GM18517 (cell line): ENCODE results near the gene SLC43A3.

Experiments
- ATAC-seq: cut with Tn5 transposase; IDR thresholded peaks from one replicate; pipeline ENCODE4 v1.9.1; 2021; ENCODE audit warnings: mild to moderate bottlenecking, moderate library complexity; ENCODE audit not compliant: unreplicated experiment

SLC43A3 gene

DNA sequence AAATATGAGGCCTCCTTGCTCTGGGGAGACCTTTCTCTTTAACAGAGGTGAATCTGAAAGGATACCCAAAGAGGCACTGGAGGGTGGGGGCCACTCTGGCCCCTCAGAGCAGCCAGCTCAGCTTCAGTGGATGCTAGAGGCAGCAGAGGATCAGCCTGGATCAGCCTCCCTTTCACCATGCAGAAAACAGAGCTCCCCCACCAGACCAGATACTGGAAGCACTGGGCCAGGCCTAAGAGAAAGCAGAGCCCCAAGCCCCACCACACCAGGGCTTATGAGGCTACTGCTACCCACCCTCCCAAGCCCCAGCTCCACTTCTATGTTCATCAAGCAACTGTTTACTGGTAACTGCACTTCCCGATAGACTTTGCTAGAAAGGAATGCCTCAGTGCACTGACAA, 4.0 kb upstream of the SLC43A3 start:
- no peak for ATAC-seq

DNA sequence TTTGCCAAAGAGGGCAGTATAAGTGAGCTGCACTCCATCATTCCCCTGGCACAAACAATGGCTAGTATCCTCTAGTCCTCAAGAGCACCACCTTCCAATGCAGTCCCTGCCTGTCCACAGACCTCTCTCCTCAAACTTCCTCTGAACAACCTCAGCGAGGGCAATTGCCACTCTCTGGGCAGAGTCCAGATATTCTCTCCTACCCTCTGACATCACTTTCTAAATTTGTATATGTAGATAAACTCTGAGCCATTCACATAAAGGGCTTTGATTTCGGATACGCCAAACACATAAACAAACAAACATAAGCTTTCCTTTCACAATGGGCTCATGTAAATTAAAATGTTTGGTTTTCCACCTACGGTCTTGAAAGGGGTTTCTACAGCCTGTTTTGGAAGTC, 3.0 kb upstream of the SLC43A3 start:
- no peak for ATAC-seq

DNA sequence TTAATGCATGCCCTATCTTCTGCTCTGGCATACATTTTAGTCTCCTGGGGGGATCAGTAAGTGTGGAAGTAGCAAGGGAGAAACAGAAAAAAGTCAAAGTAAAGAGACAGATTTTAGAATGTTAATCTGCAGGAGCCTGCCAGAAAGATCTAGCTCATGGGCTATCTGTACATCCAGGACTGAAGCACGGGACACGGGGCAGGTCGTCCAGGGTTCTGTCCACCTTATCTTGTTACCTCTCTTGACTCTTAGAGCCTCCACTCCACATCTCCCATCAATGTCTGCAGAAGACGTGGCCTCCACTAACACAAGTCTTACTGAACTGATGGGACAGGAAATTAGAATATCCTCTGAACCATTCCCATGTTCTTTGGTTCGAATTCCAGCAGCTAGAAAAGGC, 1.7 kb upstream of the SLC43A3 start:
- ATAC-seq = no peak

GRCh38 chr11:57427727-57428082, 784 bp upstream of the SLC43A3 start:
- ATAC-seq = no peak

- peak; percentile 2 for ATAC-seq
Observed at GRCh38 chr11:57426439-57426928, 437 bp downstream of the SLC43A3 start.

- ATAC-seq = no peak
Observed at GRCh38 chr11:57425565-57426438, 1.1 kb downstream of the SLC43A3 start.

DNA sequence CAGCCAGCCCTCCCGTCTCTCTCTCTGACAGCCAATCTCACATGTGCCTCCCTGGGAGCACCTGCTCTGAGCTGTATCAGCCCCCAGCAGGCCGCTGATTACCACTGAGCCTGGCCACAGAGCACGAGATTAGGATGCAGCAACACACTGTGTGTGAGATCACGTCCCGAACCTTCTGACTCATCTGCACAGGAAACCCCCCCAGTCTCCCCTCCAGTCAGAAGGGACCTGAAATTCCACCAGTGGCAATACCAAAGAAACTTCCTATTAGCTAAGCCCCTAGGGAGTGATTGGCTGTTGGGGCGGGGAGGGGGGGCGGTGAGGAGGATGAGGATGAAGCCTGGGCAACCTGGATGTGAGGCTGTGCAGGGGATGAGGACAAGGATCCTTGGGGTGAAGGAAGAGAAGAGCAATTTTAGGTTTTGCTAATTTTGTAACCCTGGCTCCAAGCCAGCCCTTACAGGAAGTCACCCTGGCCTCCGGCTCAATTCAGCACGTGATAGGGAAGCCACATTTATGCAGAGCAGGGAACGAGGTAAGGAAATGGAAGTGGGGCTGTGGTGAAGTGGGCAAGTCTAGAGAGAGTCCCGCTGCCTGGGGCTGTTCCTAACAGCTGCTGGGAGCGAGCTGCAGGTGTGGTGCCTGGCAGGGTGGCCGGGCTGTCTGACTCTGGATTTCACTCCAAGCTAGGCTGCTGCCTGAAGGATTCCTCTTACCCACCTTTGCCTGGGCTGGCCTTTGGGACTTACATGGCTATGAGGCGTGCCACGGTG, 1.9 kb downstream of the SLC43A3 start:
- peak; percentile 94 for ATAC-seq

DNA sequence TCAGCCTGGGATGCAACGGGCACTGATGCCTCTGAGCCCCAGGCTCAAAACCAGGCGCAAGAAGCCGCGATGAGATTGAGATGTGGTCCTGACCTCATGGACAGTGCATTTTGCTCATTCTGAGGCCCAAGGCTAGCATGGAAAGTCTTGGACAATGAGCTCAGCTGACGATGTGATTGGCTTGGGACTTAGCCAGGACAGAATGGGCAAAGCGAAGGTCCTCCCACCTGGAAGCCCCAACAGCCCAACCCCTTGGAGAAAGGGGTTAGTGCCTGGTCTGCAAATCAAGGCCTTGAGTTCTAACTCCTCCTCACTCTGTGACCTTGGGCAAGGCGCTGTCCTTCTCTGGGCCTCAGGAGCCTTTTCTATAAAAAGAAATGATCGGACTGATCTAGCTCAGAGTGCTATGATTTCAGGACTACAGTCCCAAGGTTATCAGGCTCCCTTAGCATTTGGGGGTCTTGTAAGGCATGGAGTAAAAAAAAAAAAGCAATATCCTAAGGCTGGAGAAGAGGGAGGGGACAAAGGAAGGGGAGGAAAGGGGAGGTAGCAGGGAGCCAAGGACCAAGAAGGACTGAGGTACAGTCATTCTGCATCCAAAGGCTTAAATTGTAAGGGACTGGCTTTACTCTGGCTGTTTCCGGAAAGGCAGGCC, 2.7 kb downstream of the SLC43A3 start:
- no peak for ATAC-seq

GRCh38 chr11:57422669-57423068, 4.3 kb downstream of the SLC43A3 start:
- ATAC-seq = no peak

DNA sequence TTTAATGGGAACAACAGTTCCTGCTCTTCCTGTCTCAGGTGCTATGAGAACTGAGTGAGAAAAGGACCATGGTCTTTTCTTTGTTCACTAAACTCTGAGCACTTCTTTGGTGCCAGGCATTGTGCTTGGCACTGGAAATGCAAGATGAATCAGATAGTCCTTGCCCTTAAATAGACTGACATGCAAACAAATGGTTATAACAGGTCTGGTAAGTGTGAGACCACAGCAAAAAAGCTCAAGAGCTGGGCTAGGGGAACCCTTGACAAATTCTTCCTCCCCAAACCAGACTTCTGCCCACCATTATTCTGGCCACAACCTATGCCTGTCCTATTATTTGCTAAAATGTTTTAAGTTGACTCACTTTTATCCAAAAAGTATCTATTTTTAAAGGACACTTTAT, 5.1 kb downstream of the SLC43A3 start:
- ATAC-seq = no peak

DNA sequence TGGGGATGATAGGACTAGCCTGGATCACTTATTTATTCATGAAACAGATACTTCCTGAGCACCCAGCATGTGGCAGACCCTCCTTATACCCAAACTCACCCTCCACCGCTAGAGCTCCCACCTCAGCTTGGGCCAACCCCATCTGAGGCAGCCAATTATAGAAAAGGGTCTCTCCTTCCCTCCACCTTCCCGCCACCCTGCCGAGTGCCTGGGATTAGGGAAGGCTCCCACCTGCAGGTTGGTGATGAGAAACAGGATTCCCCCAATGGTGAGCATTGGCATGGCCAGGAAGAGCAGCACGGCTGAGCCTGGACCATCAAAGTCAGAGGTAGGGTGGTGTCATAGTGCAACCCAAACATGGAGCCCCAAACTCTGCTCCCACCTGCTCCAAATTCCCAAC, 5.9 kb downstream of the SLC43A3 start:
- no peak for ATAC-seq

GRCh38 chr11:57419146-57419545, 7.8 kb downstream of the SLC43A3 start:
- no peak for ATAC-seq

GRCh38 chr11:57418131-57418530, 8.8 kb downstream of the SLC43A3 start:
- no peak for ATAC-seq

DNA sequence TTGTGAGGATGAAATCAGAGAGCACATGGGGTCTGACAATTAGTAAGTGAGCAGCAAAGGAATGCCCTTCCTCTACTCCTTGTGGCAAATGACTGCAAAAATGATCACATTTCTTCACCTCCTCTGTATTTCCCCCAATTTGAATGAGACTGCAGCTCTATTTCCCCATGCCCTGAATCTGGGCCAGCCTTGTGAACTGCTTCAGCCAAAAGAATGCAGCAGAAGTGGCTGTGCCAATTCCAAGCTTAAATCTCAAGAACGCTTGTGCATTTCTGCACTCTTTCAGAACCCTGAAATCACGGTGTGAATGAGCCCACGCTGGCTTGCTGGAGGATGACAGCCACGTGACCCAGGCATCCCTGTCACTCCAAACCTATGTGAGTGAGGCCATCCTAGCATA, 9.9 kb downstream of the SLC43A3 start:
- ATAC-seq = no peak

DNA sequence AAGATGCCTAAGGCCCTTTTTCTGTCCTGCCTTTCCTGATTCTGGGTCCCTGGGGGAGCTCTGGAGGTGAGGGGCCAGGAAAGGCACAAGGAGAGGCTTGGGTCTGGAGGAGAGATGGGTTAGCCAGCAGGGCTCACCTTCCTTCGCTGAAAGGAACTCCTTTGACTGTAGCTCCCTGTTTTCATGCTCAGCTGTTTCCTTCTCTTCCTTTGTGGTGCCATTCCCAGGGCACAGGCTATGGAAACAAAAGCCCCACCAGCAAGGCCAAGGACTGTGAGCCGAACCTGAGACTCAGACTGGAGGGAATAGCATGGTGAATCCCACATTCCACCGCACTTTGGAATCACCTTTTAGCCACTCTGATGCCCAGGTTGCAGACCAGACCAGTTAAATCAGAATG, 10.5 kb downstream of the SLC43A3 start:
- ATAC-seq = no peak

DNA sequence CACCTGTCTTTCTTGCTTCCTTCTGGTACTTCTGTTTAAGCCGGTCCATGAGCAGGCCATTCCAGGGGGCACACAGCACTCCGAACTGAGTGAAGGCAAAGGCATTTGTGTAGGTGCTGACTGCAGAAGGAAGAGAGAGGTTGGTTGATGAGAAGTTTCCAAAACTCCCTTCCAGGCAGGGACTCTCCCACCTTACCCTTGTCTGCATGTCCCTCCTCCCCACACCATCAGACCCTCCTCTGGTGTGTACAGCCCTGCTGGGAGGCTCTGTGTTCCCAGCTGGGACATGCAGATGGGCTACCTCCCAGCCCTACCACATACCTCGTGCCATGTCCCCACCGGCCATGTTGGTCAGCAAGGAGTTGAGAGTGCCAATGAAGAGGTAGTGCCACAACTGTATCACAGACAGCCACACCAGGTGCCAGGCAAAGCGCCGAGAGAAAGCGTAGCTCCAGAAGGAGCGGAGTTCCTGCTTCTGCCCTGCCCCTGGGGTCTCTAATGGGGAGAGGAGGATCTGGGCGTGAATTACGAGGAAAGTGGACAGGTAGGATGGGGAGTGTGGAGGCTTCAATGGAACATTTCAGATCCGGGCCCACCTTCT, 12.2 kb downstream of the SLC43A3 start:
- ATAC-seq = no peak

- ATAC-seq = no peak
Observed at GRCh38 chr11:57413681-57414080, 13.2 kb downstream of the SLC43A3 start.

GRCh38 chr11:57410287-57410686, 16.6 kb downstream of the SLC43A3 start:
- ATAC-seq = no peak

DNA sequence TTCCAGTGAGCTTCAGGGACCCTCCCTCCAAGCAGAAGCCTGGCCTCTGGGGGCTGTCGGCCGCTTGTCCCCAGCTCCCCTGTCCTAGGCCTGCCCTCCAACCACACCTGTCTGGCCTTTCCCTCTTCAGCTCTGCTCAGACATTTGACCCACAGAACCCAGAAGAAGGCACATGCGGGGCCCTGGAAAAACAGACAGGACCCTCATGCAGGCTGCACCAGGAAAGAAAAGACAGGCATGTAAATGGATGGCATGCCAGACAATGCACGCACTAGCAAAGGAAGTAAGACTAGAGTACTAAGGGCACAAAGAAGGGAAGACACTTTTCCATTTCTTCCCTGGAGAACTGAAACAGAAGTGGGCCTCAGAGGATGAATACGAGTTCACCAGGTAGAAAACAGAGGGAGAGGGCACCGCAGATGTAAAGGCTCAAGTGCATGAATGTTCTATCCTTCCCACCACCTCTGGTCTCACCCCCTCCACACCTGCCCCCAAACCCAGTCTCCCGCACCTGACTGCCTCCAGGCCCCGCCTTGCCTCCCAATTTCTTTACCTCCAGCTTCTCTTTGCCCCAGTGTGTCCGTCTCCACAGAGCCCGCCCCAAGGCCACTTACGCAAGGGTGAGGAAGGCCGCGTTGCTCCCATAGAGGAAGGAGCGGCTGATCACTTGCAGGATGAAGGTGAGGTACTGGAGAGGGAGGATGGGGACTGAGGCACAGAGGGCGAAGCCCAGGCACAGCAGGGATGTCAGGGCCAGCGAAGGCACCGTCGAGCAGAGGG, 17.4 kb downstream of the SLC43A3 start:
- no peak for ATAC-seq

DNA sequence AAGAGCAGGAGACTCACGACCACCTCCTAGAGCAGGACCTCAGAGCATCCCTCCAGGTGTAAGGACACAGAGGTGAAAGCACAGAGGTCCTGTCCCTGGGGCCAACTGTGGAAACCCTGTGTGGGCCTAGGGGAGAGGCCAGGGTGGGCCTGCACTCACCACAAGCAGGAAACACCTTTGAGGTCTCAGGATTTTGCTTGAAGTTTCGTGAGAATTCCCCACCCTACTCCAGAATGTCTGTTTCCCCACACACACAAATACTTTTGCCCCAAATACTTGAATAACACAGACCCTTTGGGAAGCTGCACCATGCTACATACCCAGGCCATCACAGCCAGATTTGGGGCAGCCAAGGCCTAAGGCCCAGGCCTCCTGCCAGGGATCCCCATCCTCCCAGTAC, 18.1 kb downstream of the SLC43A3 start:
- ATAC-seq = no peak
